GM23338 (cell line): ENCODE measurements around the gene SESN1. TPM values are rescaled to one million over a fixed set of nuclear protein-coding genes. Genes with fewer than 3 reads are reported as not detected.

ENCODE experiments used
- ATAC-seq: fragments of 200-7000 bp; cut with Tn5 transposase; 3 replicates; pipeline ENCODE4 v1.9.1; 2020
- DNase-seq: peaks from one replicate; pipeline ENCODE4 v3.0.0-alpha.2; 2015; ENCODE audit warnings: low spot score
- H2AFZ ChIP-seq: fragments of 200-600 bp; sonication (generic); 2 replicates; pipeline ENCODE4 v1.8.0; 2016; ENCODE audit warnings: antibody characterized with exemption, mild to moderate bottlenecking, moderate library complexity
- H3F3A ChIP-seq: fragments of 200-600 bp; sonication (generic); replicated peaks from 2 replicates; pipeline ENCODE4 v1.8.0; 2017; ENCODE audit warnings: antibody characterized with exemption, mixed run types, low read depth
- H3K27ac ChIP-seq: fragments of 200-600 bp; sonication (generic); 2 replicates; pipeline ENCODE4 v1.6.1; 2016; ENCODE audit warnings: low read depth
- H3K27me3 ChIP-seq: fragments of 200-600 bp; sonication (generic); 2 replicates; pipeline ENCODE4 v1.8.0; 2016; ENCODE audit warnings: mild to moderate bottlenecking, mixed run types, moderate library complexity; ENCODE audit not compliant: insufficient read depth
- H3K36me3 ChIP-seq: fragments of 200-600 bp; sonication (generic); 2 replicates; pipeline ENCODE4 v1.8.0; 2016; ENCODE audit warnings: mild to moderate bottlenecking; ENCODE audit not compliant: insufficient read depth
- H3K4me1 ChIP-seq: fragments of 200-600 bp; sonication (generic); 2 replicates; pipeline ENCODE4 v1.8.0; 2016; ENCODE audit warnings: mild to moderate bottlenecking, moderate library complexity; ENCODE audit not compliant: insufficient read depth
- H3K4me2 ChIP-seq: fragments of 200-600 bp; sonication (generic); 2 replicates; pipeline ENCODE4 v1.7.1; 2017; ENCODE audit warnings: mixed run types
- H3K4me3 ChIP-seq: fragments of 200-600 bp; sonication (generic); 2 replicates; pipeline ENCODE4 v1.6.1; 2016; ENCODE audit warnings: mixed run types
- H3K79me2 ChIP-seq: fragments of 200-600 bp; sonication (generic); replicated peaks from 2 replicates; pipeline ENCODE4 v1.8.0; 2017; ENCODE audit warnings: mild to moderate bottlenecking; ENCODE audit not compliant: insufficient read depth
- H3K9me2 ChIP-seq: fragments of 200-600 bp; sonication (generic); 2 replicates; pipeline ENCODE4 v1.8.0; 2017; ENCODE audit not compliant: insufficient read depth
- H4K20me1 ChIP-seq: fragments of 200-600 bp; sonication (generic); replicated peaks from 2 replicates; pipeline ENCODE4 v1.8.0; 2017; ENCODE audit warnings: mild to moderate bottlenecking; ENCODE audit not compliant: insufficient read depth
- H3K27ac Mint-ChIP-seq: 2 replicates; pipeline ENCODE4 v1.8.0; 2020; ENCODE audit warnings: inconsistent platforms, mild to moderate bottlenecking, moderate library complexity, mixed read lengths
- H3K27me3 Mint-ChIP-seq: 3 replicates; pipeline ENCODE4 v1.8.0; 2022; ENCODE audit warnings: low read depth, mild to moderate bottlenecking, moderate library complexity, mixed read lengths, inconsistent platforms; ENCODE audit not compliant: insufficient read depth, poor library complexity
- H3K36me3 Mint-ChIP-seq: 3 replicates; pipeline ENCODE4 v1.8.0; 2021; ENCODE audit warnings: low read depth, mild to moderate bottlenecking, inconsistent platforms, moderate library complexity, mixed read lengths
- H3K4me1 Mint-ChIP-seq: 3 replicates; pipeline ENCODE4 v1.8.0; 2020; ENCODE audit warnings: mild to moderate bottlenecking, inconsistent platforms, mixed read lengths
- H3K4me3 Mint-ChIP-seq: 3 replicates; pipeline ENCODE4 v1.8.0; 2021; ENCODE audit warnings: moderate library complexity, mild to moderate bottlenecking, inconsistent platforms, mixed read lengths
- H3K9me3 Mint-ChIP-seq: 3 replicates; pipeline ENCODE4 v1.8.0; 2020; ENCODE audit warnings: moderate library complexity, mild to moderate bottlenecking, inconsistent platforms, mixed read lengths
- CREB1 ChIP-seq: fragments of 250-450 bp; sonication (Bioruptor Pico); IDR thresholded peaks from 2 replicates; pipeline ENCODE4 v1.5.0; 2020; ENCODE audit warnings: low read depth, mild to moderate bottlenecking, moderate library complexity
- CTCF ChIP-seq, 2 experiments: fragments of 200-600 bp in 1 of 2; sonication (generic) in 1 of 2; conservative IDR thresholded peaks; 2 replicates each; pipeline versions ENCODE4 v1.5.1 to v1.6.1; 2016 to 2017; ENCODE audit warnings: antibody characterized with exemption in 2 of 2, low read depth in 2 of 2, mild to moderate bottlenecking in 2 of 2, moderate library complexity in 1 of 2
- ETS1 ChIP-seq: IDR thresholded peaks from 2 replicates; pipeline ENCODE4 v1.6.1; 2016; ENCODE audit warnings: antibody characterized with exemption
- EZH2 ChIP-seq: fragments of 200-600 bp; sonication (generic); IDR thresholded peaks from one replicate; pipeline ENCODE4 v1.8.0; 2017; ENCODE audit warnings: antibody characterized with exemption, mild to moderate bottlenecking, low read depth; ENCODE audit not compliant: unreplicated experiment
- JUNB ChIP-seq: IDR thresholded peaks from one replicate; pipeline ENCODE4 v1.6.1; 2016; ENCODE audit warnings: antibody characterized with exemption; ENCODE audit not compliant: unreplicated experiment
- NANOG ChIP-seq: IDR thresholded peaks from 2 replicates; pipeline ENCODE4 v1.6.1; 2016; ENCODE audit warnings: antibody characterized with exemption, borderline replicate concordance
- POLR2AphosphoS5 ChIP-seq: IDR thresholded peaks from 2 replicates; pipeline ENCODE4 v1.6.1; 2016; ENCODE audit warnings: antibody characterized with exemption, low read depth
- REST ChIP-seq: IDR thresholded peaks from one replicate; pipeline ENCODE4 v1.6.1; 2018; ENCODE audit warnings: antibody characterized with exemption; ENCODE audit not compliant: unreplicated experiment
- STAT1 ChIP-seq: IDR thresholded peaks from one replicate; pipeline ENCODE4 v1.6.1; 2016; ENCODE audit warnings: antibody characterized with exemption; ENCODE audit not compliant: unreplicated experiment
- ZNF114 ChIP-seq: fragments of 250-450 bp; sonication (Bioruptor Pico); IDR thresholded peaks from 2 replicates; pipeline ENCODE4 v1.5.0; 2020; ENCODE audit warnings: mild to moderate bottlenecking, moderate library complexity
- ZNF331 ChIP-seq: fragments of 250-450 bp; sonication (Bioruptor Pico); IDR thresholded peaks from 2 replicates; pipeline ENCODE4 v1.5.0; 2020; ENCODE audit warnings: low read depth, mild to moderate bottlenecking, moderate library complexity
- ZNF462 ChIP-seq: fragments of 250-450 bp; sonication (Bioruptor Pico); IDR thresholded peaks from 2 replicates; pipeline ENCODE4 v1.5.0; 2020; ENCODE audit warnings: mild to moderate bottlenecking, moderate library complexity
- polyA plus RNA-seq: library from polyadenylated mRNA; unstranded; fragments of >200 nt; fragmentation: Nextera tagmentation; extraction: Ambion mirVana; gene quantifications from 2 replicates; pipeline ENCODE4 v1.2.1, GENCODE V29; 2016
- total RNA-seq: library from RNA; depleted of rRNA; stranded (reverse); fragments of >200 nt; shearing (Covaris generic); gene quantifications from 2 replicates; pipeline ENCODE4 v1.2.3, GENCODE V29; 2014

The SESN1 gene
- total and polyA plus RNA-seq, 2 experiments from 2014 or later, result 26.2 to 36.4 TPM

GRCh38 chr6:109034526-109034925 is 60.1 kb downstream of the SESN1 start (continued):
- TF ChIP-seq ZNF462 (CRISPR knock-in tag), result no peak

GRCh38 chr6:109033655-109034054 is 61.0 kb downstream of the SESN1 start:
- H2AFZ ChIP-seq, result no peak overlapping the region
- DNase-seq (no peak), ATAC-seq (no peak)
- H3F3A ChIP-seq, result no peaks in the 10 kb centered on the region
- H3K9me2 ChIP-seq, result no peaks in the 10 kb centered on the region
- H3K27ac ChIP-seq, result no peak overlapping the region
- H3K4me1 Mint-ChIP-seq, result peaks cover 2% of the 10 kb centered on the region; the same call in 1 of the 3 replicates
- H3K4me3 ChIP-seq, result no peak overlapping the region
- H3K27me3 ChIP-seq, result no peaks in the 10 kb centered on the region
- H3K27me3 Mint-ChIP-seq, result no peaks in the 10 kb centered on the region
- no peaks in the 10 kb centered on the region for H3K36me3 Mint-ChIP-seq
- no peak overlapping the region for H3K4me3 Mint-ChIP-seq
- H3K9me3 Mint-ChIP-seq, result no peaks in the 10 kb centered on the region
- H3K27ac Mint-ChIP-seq, result no peak overlapping the region
- no peak overlapping the region for H3K4me2 ChIP-seq
- H3K4me1 ChIP-seq, result peaks cover 2% of the 10 kb centered on the region; the same call in 1 of the 2 replicates
- H3K79me2 ChIP-seq, result no peaks in the 10 kb centered on the region
- H4K20me1 ChIP-seq, result no peaks in the 10 kb centered on the region
- H3K36me3 ChIP-seq, result no peaks in the 10 kb centered on the region
- no peak for TF ChIP-seq REST
- TF ChIP-seq EZH2, result no peak
- no peak for TF ChIP-seq CTCF (conservative IDR thresholded peaks at IDR 0.05; ENCODE audit: low read depth in 2 of 2)
- no peak for TF ChIP-seq POLR2AphosphoS5
- no peak for TF ChIP-seq CREB1 (CRISPR knock-in tag)
- TF ChIP-seq JUNB, result no peak
- TF ChIP-seq STAT1, result no peak
- no peak for TF ChIP-seq ZNF331 (CRISPR knock-in tag)
- TF ChIP-seq ZNF114, result no peak
- TF ChIP-seq NANOG, result no peak
- TF ChIP-seq ETS1, result no peak
